Measurements from ENCODE around the gene OVOL1. TPM values are rescaled to one million over a fixed set of nuclear protein-coding genes. Genes with fewer than 3 reads are reported as not detected.
A peak's percentile ranks its signal among the peaks of the same experiment; 100 is the strongest.
"Not testable (repeated sequence)": the region's sequence is repeated elsewhere in the genome, so short reads cannot be mapped to it uniquely, and the experiment has no call there.

OVOL1 gene
- total RNA-seq = under 1 TPM; 0.14 to 0.17 TPM

DNA sequence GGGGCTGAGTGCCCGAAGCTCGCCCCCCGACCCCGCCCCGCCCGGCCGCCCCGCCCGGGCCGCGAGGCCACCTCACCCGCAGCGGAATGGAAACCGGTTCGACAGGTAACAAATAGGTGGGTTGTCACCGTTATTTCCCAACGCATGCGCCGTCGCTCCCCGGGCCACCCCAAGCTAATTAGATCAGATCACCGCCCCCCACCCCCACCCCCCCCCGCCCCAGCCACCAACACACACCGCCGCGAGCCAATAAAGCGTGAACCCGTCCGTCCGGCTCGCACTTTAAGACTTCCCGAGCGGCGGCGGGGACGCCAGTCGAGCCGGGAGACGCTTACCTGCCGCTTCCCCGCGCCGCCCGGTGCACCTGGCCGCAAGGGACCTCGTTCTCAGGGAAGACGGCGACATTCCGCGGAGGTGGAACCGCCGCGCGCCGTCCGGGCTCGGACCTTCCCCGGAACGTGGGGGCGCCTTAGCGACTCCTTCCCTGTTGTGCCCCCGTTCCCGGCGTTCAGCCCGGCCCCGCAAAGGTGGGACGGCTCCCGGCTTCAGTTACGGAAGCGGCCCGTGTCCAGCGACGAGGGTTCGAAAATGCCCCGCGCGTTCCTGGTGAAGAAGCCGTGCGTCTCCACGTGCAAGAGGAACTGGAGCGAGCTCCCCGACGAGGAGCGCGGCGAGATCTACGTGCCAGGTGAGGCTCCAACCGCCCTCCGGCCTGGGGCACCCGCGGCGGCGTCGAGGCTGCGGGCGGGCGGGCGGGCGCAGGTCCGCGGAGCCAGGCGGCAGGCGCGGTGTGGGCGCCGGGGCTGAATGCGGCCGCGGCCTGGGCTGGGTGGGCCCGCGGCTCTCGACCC lies at the start of gene OVOL1:
TSS of gene OVOL1 (plus strand) at position 278 of the 851 bp plus-strand sequence. CDS start at position 589, 311 bp downstream.
- Mint-ChIP-seq H3K4me3 (peak within 1 kb of the TSS; percentile 84), H3K36me3 (peaks cover 3% of the 10 kb centered on the region), H3K9me3 (no peaks in the 10 kb centered on the region), H3K27ac (peak within 1 kb of the TSS; percentile 38), H3K4me1 (peaks cover 31% of the 10 kb centered on the region), H3K27me3 (peaks cover 40% of the 10 kb centered on the region)
- DNase-seq (no peak), ATAC-seq (ENCODE audit: low read depth) (no peak)
- POLR2A ChIA-PET = no interaction called here

DNA sequence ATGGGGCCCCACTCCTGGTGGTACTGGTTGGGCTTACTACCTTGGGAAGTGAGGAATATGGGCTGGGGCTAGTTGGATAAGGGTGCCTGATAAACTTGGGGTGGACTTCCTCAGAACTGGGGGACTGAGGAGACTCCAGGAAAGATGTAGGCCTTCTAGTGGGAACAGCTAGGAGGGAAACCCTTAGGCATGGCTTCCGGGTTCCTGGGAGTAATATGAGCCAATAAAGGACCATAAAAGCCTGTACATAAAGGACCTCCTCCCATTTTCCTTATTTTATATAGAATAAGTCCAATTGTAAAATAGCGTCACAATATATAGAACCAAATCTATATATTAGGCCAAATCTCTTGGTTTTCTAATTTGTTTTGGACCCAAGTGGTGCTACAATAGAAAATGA lies 47.8 kb upstream of the OVOL1 start:
- Mint-ChIP-seq H3K36me3 (no peaks in the 10 kb centered on the region), H3K4me3 (no peak overlapping the region), H3K9me3 (peaks cover 5% of the 10 kb centered on the region), H3K27me3 (peaks cover 32% of the 10 kb centered on the region), H3K27ac (no peak overlapping the region), H3K4me1 (no peaks in the 10 kb centered on the region)
- DNase-seq = no peak
- POLR2A ChIA-PET = no interaction called here
- ATAC-seq (ENCODE audit: low read depth) = no peak

DNA sequence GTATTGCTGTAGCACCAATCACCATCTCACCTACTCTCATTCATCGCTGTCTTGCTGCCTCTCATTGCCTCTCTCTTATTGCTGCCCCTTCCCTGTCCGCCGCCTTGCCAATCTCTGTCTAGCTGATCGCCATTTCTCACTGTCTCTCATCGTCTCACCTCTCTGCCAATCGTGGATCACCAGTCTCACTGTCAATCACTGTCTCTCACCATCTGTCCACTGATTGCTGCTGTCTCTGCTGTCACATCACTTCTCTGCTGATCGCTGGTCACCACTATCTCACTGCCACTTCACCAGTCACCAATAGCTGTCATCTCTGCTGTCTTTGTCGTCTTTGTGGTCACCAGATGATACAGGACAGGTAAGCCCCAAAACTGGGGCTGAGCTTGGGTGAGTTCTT lies 45.7 kb upstream of the OVOL1 start:
- Mint-ChIP-seq H3K9me3 (peaks cover 5% of the 10 kb centered on the region), H3K36me3 (no peaks in the 10 kb centered on the region), H3K4me1 (no peaks in the 10 kb centered on the region), H3K27me3 (peaks cover 29% of the 10 kb centered on the region), H3K27ac (peak overlapping the region; percentile 23), H3K4me3 (no peak overlapping the region)
- ATAC-seq (ENCODE audit: low read depth) = no peak
- POLR2A ChIA-PET = no interaction called here
- no peak for DNase-seq

DNA sequence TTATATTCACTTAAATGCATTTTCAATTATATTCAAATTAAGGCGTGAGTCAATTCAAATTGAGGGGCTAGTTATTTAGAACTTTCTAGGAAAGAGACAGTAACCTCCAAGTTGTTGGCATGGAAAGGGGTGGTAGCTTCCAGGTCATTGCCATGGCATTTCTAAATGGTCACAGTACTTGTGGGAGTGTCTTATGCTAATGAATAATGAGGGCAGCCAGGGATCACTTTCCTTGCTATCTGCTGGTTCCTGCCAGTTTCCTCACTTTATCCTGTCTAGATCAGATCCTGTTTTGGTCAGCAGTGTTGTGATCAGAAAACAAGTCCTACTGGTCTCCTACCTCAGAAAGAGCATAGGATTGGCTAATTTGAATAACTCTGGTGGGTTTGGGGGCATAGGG lies 44.5 kb upstream of the OVOL1 start:
- ATAC-seq (ENCODE audit: low read depth) = no peak
- POLR2A ChIA-PET = no interaction called here
- Mint-ChIP-seq H3K4me1 (no peaks in the 10 kb centered on the region), H3K9me3 (no peaks in the 10 kb centered on the region), H3K27ac (no peak overlapping the region), H3K4me3 (no peak overlapping the region), H3K27me3 (peaks cover 26% of the 10 kb centered on the region), H3K36me3 (no peaks in the 10 kb centered on the region)
- no peak for DNase-seq

DNA sequence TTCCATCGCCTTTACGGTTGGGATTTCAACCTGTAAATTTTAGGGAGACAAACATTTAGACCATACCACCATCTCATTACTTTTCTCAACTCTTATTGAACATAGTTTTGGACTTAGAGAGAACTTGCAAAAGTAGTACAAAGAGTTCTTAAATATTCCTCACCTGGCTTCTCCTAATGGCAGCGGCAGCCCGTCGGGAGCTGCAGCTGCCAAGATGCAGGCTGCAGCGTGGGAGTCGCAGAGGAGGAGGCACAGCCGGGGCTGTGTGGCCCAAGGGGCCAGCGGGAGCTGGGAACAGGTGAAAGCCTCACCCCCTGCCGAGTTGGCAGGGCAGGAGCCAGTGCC lies 43.2 kb upstream of the OVOL1 start:
- H3K27me3 Mint-ChIP-seq = peaks cover 22% of the 10 kb centered on the region
- DNase-seq (no peak), ATAC-seq (ENCODE audit: low read depth) (no peak)
- no peaks in the 10 kb centered on the region for H3K4me1 Mint-ChIP-seq
- no peak overlapping the region for H3K27ac Mint-ChIP-seq
- POLR2A ChIA-PET = no interaction called here
- H3K36me3 Mint-ChIP-seq = no peaks in the 10 kb centered on the region
- no peaks in the 10 kb centered on the region for H3K9me3 Mint-ChIP-seq
- H3K4me3 Mint-ChIP-seq = no peak overlapping the region

DNA sequence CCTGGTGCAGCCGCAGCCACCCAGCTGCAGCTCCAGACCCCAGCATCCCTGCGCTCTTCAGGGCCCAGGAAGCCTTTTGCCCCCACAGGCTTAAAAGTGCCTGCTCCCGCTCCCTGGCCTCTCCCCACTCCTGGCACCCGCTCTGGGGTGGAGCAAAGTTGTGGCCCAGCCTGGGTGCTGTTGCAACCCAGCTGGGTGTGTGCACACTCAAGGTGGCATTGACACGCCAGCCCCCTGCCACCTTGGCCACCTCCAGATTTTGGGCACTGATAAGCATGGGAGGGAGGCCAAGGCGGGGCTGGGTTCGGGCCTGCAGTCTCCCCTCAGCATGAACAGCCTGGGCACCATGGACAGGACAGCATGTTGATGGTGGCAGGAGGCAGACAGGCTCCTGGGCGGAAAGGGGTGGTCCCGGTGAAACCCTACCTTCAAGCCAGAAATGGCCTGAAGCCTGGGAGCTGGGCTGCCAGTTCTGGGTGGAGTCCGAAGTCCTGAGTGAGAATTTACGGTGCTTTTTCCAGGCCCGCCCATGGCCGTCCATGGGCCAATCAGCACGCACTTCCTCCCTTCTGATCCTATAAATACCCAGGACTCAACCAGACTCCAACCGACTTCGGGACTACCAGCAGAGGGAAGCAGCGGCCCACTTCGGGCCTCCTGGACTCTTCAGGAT lies 42.7 kb upstream of the OVOL1 start:
- Mint-ChIP-seq H3K27ac (no peak overlapping the region), H3K27me3 (peaks cover 27% of the 10 kb centered on the region), H3K9me3 (no peaks in the 10 kb centered on the region), H3K4me1 (no peaks in the 10 kb centered on the region), H3K36me3 (no peaks in the 10 kb centered on the region), H3K4me3 (no peak overlapping the region)
- POLR2A ChIA-PET = no interaction called here
- DNase-seq (no peak), ATAC-seq (ENCODE audit: low read depth) (no peak)

DNA sequence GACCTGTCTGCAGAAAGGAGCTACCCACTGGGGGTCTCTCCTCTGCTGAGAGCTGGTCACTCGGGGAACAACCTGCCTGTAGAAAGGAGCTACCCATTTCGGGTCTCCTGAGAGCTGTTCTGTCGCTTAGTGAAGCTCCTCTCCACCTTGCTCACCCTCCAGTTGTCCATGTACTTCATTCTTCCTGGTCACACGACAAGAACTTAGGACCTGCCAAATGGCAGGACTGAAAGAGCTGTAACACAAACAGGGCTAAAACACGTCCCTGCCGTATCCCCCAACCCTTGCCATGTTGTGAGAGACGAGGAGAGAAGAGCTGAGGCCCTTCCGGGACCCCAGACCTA lies 42.2 kb upstream of the OVOL1 start:
- Mint-ChIP-seq H3K4me3 (no peak overlapping the region), H3K27ac (no peak overlapping the region), H3K4me1 (no peaks in the 10 kb centered on the region), H3K9me3 (no peaks in the 10 kb centered on the region), H3K36me3 (no peaks in the 10 kb centered on the region), H3K27me3 (peaks cover 31% of the 10 kb centered on the region)
- POLR2A ChIA-PET = no interaction called here
- DNase-seq = no peak
- ATAC-seq (ENCODE audit: low read depth) = no peak

DNA sequence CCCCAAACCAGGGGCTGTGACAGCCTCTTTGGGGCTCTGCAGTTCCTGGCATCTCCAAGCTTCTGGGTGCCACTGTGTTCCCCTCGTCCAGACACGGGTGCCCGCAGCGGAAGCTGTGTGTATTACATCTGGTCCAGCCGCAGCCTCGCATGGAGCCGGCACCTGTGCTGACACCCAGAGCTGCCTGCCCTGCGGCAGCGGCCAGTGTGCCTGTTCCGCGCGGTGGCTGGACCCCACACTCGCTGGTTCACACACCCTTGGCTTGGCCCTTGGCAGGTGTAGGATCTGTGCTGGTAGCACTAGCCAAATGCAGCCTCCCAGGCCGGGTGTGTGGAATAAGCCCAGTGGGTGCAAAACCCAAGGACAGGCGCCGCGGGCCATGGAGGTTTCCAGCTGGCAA lies 41.8 kb upstream of the OVOL1 start:
- peaks cover 34% of the 10 kb centered on the region for H3K27me3 Mint-ChIP-seq
- POLR2A ChIA-PET = no interaction called here
- no peak overlapping the region for H3K27ac Mint-ChIP-seq
- H3K4me3 Mint-ChIP-seq = no peak overlapping the region
- no peaks in the 10 kb centered on the region for H3K36me3 Mint-ChIP-seq
- H3K9me3 Mint-ChIP-seq = no peaks in the 10 kb centered on the region
- no peak for DNase-seq
- no peak for ATAC-seq (ENCODE audit: low read depth)
- no peaks in the 10 kb centered on the region for H3K4me1 Mint-ChIP-seq

DNA sequence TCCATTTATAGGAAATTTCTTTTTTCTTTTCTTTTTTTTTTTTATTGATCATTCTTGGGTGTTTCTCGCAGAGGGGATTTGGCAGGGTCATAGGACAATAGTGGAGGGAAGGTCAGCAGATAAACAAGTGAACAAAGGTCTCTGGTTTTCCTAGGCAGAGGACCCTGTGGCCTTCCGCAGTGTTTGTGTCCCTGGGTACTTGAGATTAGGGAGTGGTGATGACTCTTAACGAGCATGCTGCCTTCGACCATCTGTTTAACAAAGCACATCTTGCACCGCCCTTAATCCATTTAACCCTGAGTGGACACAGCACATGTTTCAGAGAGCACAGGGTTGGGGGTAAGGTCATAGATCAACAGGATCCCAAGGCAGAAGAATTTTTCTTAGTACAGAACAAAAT lies 24.7 kb upstream of the OVOL1 start:
- DNase-seq; H3K4me1 Mint-ChIP-seq; H3K9me3 Mint-ChIP-seq; H3K27ac Mint-ChIP-seq; ATAC-seq (ENCODE audit: low read depth); H3K36me3 Mint-ChIP-seq; POLR2A ChIA-PET; H3K4me3 Mint-ChIP-seq: not testable (repeated sequence)
- H3K27me3 Mint-ChIP-seq = peaks cover 22% of the 10 kb centered on the region

DNA sequence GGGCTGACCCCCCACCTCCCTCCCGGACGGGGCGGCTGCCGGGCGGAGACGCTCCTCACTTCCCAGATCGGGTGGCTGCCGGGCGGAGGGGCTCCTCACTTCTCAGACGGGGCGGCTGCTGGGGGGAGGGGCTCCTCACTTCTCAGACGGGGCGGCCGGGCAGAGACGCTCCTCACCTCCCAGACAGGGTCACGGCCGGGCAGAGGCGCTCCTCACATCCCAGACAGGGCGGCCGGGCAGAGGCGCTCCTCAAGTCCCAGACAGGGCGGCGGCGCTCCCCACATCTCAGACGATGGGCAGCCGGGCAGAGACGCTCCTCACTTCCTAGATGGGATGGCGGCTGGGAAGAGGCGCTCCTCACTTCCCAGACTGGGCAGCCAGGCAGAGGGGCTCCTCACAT lies 24.0 kb upstream of the OVOL1 start:
- peaks cover 22% of the 10 kb centered on the region for H3K27me3 Mint-ChIP-seq
- H3K27ac Mint-ChIP-seq; H3K4me1 Mint-ChIP-seq; ATAC-seq (ENCODE audit: low read depth); H3K36me3 Mint-ChIP-seq; H3K4me3 Mint-ChIP-seq; POLR2A ChIA-PET; DNase-seq; H3K9me3 Mint-ChIP-seq: not testable (repeated sequence)

DNA sequence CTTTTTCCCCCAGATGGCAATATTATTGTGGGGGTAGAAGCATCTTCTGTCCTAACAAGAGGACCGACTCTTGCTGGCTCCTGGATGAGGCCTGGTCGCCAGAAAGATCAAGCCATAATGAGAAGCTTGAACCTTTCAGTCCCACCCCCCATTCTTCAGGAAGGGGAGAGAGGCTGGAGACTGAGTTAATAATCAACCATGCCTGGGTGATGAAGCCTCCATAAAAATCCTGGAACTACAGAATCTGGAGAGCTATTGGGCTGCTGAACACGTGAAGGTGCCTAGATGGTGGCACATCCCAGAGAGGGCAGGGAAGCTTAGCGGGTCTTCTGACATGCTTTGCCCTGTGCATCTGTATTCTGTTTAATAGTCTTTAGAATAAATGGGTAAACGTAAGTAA lies 22.4 kb upstream of the OVOL1 start:
- Mint-ChIP-seq H3K27ac (no peak overlapping the region), H3K4me3 (no peak overlapping the region), H3K4me1 (no peaks in the 10 kb centered on the region), H3K36me3 (no peaks in the 10 kb centered on the region), H3K27me3 (peaks cover 21% of the 10 kb centered on the region), H3K9me3 (no peaks in the 10 kb centered on the region)
- ATAC-seq (ENCODE audit: low read depth) = no peak
- POLR2A ChIA-PET = interaction anchor here (0.8 kb wide), 1 partner anchor 53 kb away, joined by 3 read pairs; no protein-coding TSS in a partner anchor
- DNase-seq = no peak

DNA sequence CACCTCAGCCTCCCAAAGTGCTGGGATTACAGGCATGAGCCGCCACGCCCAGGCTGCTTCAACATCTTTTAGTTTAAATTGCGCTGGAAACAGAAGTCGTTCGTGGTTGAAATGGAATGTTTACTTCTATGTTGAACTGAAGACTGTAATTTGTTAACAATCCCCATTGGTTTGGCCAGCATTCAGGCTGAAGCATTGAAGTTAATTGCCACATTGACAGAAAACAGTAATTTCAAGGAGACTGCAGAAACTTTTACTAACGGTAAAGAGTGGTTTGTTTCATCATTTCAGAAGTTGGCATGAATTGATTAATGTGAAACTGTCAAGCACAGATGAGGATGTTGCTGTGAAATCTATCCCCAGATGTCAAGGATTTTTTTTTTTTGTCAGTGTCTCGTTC lies 20.3 kb upstream of the OVOL1 start:
- no peaks in the 10 kb centered on the region for H3K9me3 Mint-ChIP-seq
- DNase-seq (no peak), ATAC-seq (ENCODE audit: low read depth) (no peak)
- H3K36me3 Mint-ChIP-seq = no peaks in the 10 kb centered on the region
- no peak overlapping the region for H3K4me3 Mint-ChIP-seq
- peaks cover 3% of the 10 kb centered on the region for H3K4me1 Mint-ChIP-seq
- no peak overlapping the region for H3K27ac Mint-ChIP-seq
- peaks cover 6% of the 10 kb centered on the region for H3K27me3 Mint-ChIP-seq
- POLR2A ChIA-PET = no interaction called here

DNA sequence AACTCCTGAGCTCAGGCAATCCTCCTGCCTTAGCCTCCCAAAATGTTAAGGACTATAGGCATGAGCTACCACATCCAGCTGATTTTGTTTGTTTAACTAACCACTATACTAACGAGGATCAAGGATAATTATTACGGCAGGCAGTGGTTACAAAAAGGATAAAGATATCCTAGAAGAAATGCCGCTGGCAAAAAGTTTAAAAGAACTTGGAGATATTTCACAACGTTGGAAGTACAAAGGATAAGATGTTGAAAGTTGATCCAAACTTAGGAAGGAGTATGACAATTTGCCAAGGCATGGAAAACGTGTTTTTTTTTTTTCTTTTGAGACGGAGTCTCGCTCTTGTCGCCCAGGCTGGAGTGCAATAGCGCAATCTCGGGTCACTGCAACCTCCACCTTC lies 19.5 kb upstream of the OVOL1 start:
- H3K9me3 Mint-ChIP-seq = no peaks in the 10 kb centered on the region
- POLR2A ChIA-PET = interaction anchor here (0.6 to 1.4 kb wide), 2 partner anchors 9 to 55 kb away, joined by 3 to 6 read pairs; partner anchors contain the start of gene KAT5
- no peak overlapping the region for H3K4me3 Mint-ChIP-seq
- H3K36me3 Mint-ChIP-seq = no peaks in the 10 kb centered on the region
- DNase-seq (no peak), ATAC-seq (ENCODE audit: low read depth) (no peak)
- no peak overlapping the region for H3K27ac Mint-ChIP-seq
- H3K4me1 Mint-ChIP-seq = peaks cover 3% of the 10 kb centered on the region
- H3K27me3 Mint-ChIP-seq = peaks cover 5% of the 10 kb centered on the region

DNA sequence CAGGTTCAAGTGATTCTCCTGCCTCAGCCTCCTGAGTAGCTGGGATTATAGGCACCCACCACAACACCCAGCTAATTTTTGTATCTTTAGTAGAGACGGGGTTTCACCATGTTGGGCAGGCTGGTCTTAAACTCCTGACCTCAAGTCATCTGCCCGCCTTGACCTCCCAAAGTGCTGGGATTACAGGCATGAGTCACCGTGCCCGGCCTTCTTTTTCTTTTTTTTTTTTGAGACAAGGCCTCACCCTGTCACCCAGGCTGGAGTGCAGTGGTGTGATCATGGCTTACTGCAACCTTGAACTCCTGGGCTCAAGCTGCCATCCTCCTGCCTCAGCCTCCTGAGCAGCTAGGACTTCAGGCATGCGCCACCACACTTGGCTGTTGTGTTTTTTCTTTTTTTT lies 19.1 kb upstream of the OVOL1 start:
- H3K27me3 Mint-ChIP-seq; H3K4me3 Mint-ChIP-seq; H3K9me3 Mint-ChIP-seq; H3K27ac Mint-ChIP-seq; H3K36me3 Mint-ChIP-seq; H3K4me1 Mint-ChIP-seq; DNase-seq; ATAC-seq (ENCODE audit: low read depth): not testable (repeated sequence)
- POLR2A ChIA-PET = interaction anchor here (0.6 to 1.4 kb wide), 3 partner anchors 8 to 55 kb away, joined by 3 to 6 read pairs (median 3); partner anchors contain the start of gene KAT5
